ENCODE data around the gene OR8A1. TPM values are rescaled to one million over a fixed set of nuclear protein-coding genes. Genes with fewer than 3 reads are reported as not detected.

Gene OR8A1
- total RNA-seq, 1 donor from 2014 or later: not detected

DNA sequence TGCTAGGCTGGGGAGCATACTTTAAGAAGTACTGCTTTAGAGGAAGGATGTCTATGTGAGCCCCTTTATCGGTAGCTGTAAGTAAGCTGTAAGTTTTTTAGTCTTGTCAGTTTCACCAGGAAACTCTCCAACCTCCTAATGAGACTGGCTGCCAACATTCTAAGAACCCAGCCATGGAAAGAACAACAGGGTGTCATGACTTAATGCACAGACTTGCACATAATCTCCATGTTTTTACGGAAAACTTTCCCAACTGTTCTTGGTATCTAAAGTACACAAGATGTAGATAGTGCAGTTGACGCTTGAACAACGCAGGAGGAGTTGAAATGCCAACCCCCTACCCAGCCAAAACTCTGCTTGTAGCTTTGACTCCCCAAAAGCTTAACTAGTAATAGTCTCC, 9.0 kb downstream of the OR8A1 start:
- no peaks in the 10 kb centered on the region for H3K27me3 Mint-ChIP-seq (ENCODE audit: unreplicated experiment)
- no peaks in the 10 kb centered on the region for H3K4me1 Mint-ChIP-seq (ENCODE audit: low read depth, unreplicated experiment)
- no peak overlapping the region for H3K4me3 Mint-ChIP-seq (ENCODE audit: unreplicated experiment)
- H3K27ac Mint-ChIP-seq (ENCODE audit: unreplicated experiment): no peak overlapping the region
- TF ChIP-seq, protein P1, sequence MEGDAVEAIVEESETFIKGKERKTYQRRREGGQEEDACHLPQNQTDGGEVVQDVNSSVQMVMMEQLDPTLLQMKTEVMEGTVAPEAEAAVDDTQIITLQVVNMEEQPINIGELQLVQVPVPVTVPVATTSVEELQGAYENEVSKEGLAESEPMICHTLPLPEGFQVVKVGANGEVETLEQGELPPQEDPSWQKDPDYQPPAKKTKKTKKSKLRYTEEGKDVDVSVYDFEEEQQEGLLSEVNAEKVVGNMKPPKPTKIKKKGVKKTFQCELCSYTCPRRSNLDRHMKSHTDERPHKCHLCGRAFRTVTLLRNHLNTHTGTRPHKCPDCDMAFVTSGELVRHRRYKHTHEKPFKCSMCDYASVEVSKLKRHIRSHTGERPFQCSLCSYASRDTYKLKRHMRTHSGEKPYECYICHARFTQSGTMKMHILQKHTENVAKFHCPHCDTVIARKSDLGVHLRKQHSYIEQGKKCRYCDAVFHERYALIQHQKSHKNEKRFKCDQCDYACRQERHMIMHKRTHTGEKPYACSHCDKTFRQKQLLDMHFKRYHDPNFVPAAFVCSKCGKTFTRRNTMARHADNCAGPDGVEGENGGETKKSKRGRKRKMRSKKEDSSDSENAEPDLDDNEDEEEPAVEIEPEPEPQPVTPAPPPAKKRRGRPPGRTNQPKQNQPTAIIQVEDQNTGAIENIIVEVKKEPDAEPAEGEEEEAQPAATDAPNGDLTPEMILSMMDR (IDR thresholded peaks at IDR 0.05; ENCODE audit: partially characterized antibody, unreplicated experiment): no peak
- DNase-seq: no peak
- H3K9me3 Mint-ChIP-seq (ENCODE audit: unreplicated experiment): no peaks in the 10 kb centered on the region
- no peaks in the 10 kb centered on the region for H3K36me3 Mint-ChIP-seq (ENCODE audit: unreplicated experiment)

DNA sequence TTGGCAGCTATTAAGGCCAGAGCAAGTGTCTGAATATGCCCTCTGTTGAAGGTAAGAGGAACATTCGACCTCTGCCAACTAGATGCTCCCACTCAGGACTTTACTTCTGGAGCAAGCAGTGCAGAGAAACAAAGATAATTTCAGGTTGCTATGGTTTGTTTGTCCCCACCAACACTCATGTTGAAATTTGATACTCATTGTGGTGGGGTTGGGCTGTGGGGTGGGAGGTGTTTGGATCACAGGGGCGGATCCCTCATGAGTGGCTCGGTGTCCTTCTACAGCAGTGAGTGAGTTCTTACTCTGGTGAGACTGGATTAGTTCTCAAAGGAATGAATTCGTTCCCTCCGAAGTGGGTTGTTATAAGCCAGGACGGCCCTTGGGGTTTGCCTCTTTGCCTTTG, 12.0 kb downstream of the OR8A1 start:
- no peaks in the 10 kb centered on the region for H3K9me3 Mint-ChIP-seq (ENCODE audit: unreplicated experiment)
- H3K4me3 Mint-ChIP-seq (ENCODE audit: unreplicated experiment): no peak overlapping the region
- no peaks in the 10 kb centered on the region for H3K36me3 Mint-ChIP-seq (ENCODE audit: unreplicated experiment)
- H3K27me3 Mint-ChIP-seq (ENCODE audit: unreplicated experiment): no peaks in the 10 kb centered on the region
- no peaks in the 10 kb centered on the region for H3K4me1 Mint-ChIP-seq (ENCODE audit: low read depth, unreplicated experiment)
- TF ChIP-seq, protein P1 (IDR thresholded peaks at IDR 0.05; ENCODE audit: partially characterized antibody, unreplicated experiment): no peak
- no peak overlapping the region for H3K27ac Mint-ChIP-seq (ENCODE audit: unreplicated experiment)
- no peak for DNase-seq

DNA sequence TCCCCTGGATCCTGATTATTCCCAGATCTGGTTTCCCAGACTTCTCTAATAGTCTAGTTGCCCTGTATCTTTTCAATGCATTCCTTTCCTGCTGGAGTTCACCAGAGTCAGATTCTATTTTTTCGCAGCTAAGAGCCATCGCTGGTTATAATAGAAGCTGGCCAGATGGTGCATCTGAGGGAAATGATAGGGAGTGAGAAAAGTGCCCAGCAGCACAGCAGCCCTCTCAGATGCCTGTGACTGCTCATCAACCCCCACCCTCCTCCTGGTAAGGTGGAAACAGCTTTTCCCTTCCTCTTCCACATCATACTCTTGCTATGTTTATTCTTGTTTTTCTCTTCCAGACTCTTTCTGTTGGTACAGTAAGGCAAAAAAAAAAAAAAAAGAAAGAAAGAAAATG, 12.8 kb downstream of the OR8A1 start:
- no peak for DNase-seq
- Mint-ChIP-seq H3K27ac (ENCODE audit: unreplicated experiment) (no peak overlapping the region), H3K27me3 (ENCODE audit: unreplicated experiment) (no peaks in the 10 kb centered on the region), H3K4me3 (ENCODE audit: unreplicated experiment) (no peak overlapping the region), H3K36me3 (ENCODE audit: unreplicated experiment) (no peaks in the 10 kb centered on the region), H3K4me1 (ENCODE audit: low read depth, unreplicated experiment) (no peaks in the 10 kb centered on the region), H3K9me3 (ENCODE audit: unreplicated experiment) (no peaks in the 10 kb centered on the region)
- TF ChIP-seq, protein P1 (IDR thresholded peaks at IDR 0.05; ENCODE audit: partially characterized antibody, unreplicated experiment): no peak

DNA sequence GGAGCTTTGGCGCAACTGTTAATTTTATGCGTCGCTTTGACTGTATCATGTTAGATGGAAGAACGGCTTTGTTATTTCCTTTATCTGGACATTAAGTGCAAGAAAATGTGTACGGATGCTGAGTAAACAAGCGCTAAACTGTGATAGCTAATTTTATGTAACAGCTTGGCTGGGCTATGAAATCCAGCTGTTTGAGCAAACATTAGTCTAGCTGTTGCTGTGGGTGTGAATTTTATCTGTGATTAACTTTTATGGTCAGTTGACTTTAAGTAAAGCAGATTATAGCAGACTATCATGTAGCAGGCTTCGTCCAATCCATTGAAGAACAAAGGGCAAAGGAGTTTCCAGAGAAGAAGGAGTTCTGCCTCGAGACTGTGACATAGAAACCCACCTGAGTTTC, 14.0 kb downstream of the OR8A1 start:
- Mint-ChIP-seq H3K4me3 (ENCODE audit: unreplicated experiment) (no peak overlapping the region), H3K27me3 (ENCODE audit: unreplicated experiment) (no peaks in the 10 kb centered on the region), H3K27ac (ENCODE audit: unreplicated experiment) (no peak overlapping the region), H3K9me3 (ENCODE audit: unreplicated experiment) (no peaks in the 10 kb centered on the region), H3K36me3 (ENCODE audit: unreplicated experiment) (no peaks in the 10 kb centered on the region), H3K4me1 (ENCODE audit: low read depth, unreplicated experiment) (no peaks in the 10 kb centered on the region)
- DNase-seq: no peak
- TF ChIP-seq, protein P1 (IDR thresholded peaks at IDR 0.05; ENCODE audit: partially characterized antibody, unreplicated experiment): no peak

DNA sequence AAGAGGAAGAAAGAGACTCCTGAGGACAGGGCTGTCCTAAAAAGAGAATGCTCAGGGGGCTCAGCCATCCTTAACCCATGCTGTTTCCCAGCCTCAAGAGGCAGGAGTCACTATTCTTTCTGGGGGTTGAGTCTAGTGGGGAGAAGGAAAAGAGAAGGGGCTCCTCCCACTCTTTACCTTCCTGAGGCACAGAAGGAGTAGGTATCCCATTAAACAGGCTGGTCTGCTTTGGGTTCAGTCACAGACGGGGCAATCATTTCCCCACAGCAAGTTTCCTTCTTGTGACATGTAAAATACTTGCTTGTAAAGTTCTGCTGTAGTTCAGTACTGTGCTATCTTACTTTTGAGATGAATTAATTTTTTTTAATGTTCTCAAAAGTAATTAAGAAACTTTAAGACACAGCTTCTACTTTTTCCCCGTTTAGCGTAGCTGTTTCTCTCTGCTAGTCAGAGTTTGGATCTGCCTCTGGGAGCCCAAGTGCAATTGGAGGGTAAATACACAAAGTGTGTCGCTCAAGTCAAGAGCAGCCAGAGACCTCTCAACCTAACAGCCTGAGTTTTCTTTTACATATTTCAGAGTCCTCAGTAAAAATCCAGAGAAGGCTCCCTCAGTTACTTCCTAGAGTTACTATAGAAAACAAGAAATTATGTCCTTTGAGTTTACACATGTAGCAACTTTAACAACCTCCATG, 15.0 kb downstream of the OR8A1 start:
- Mint-ChIP-seq H3K4me1 (ENCODE audit: low read depth, unreplicated experiment) (no peaks in the 10 kb centered on the region), H3K4me3 (ENCODE audit: unreplicated experiment) (no peak overlapping the region), H3K9me3 (ENCODE audit: unreplicated experiment) (no peaks in the 10 kb centered on the region), H3K27me3 (ENCODE audit: unreplicated experiment) (no peaks in the 10 kb centered on the region), H3K36me3 (ENCODE audit: unreplicated experiment) (no peaks in the 10 kb centered on the region), H3K27ac (ENCODE audit: unreplicated experiment) (no peak overlapping the region)
- DNase-seq: no peak
- TF ChIP-seq, protein P1 (IDR thresholded peaks at IDR 0.05; ENCODE audit: partially characterized antibody, unreplicated experiment): no peak
